GM18502 (cell line): Measurements from ENCODE around the gene FAM78A.

Source experiments
- ATAC-seq: cut with Tn5 transposase; IDR thresholded peaks from one replicate; pipeline ENCODE4 v1.9.1; 2021; ENCODE audit warnings: mild to moderate bottlenecking; ENCODE audit not compliant: unreplicated experiment, poor library complexity

Gene FAM78A

GRCh38 chr9:131303381-131304321 is 27.3 kb upstream of the FAM78A start:
- no peak for ATAC-seq

GRCh38 chr9:131302244-131303075 is 26.1 kb upstream of the FAM78A start:
- ATAC-seq = no peak

- no peak for ATAC-seq
Measured at GRCh38 chr9:131300444-131300843, 24.1 kb upstream of the FAM78A start.

- ATAC-seq = no peak
Measured at GRCh38 chr9:131299961-131300347, 23.6 kb upstream of the FAM78A start.

- no peak for ATAC-seq
Measured at GRCh38 chr9:131299346-131299960, 23.1 kb upstream of the FAM78A start.

- ATAC-seq = no peak
Measured at GRCh38 chr9:131298816-131299215, 22.5 kb upstream of the FAM78A start.

GRCh38 chr9:131298341-131298740 is 22.0 kb upstream of the FAM78A start:
- ATAC-seq = no peak

GRCh38 chr9:131297903-131298302 is 21.6 kb upstream of the FAM78A start:
- ATAC-seq = no peak

- no peak for ATAC-seq
Measured at GRCh38 chr9:131296906-131297500, 20.7 kb upstream of the FAM78A start.

GRCh38 chr9:131296460-131296859 is 20.1 kb upstream of the FAM78A start:
- no peak for ATAC-seq

GRCh38 chr9:131292937-131293336 is 16.6 kb upstream of the FAM78A start:
- no peak for ATAC-seq

- no peak for ATAC-seq
Measured at GRCh38 chr9:131291795-131292315, 15.5 kb upstream of the FAM78A start.

- no peak for ATAC-seq
Measured at GRCh38 chr9:131290767-131291370, 14.6 kb upstream of the FAM78A start.

- ATAC-seq = no peak
Measured at GRCh38 chr9:131290036-131290766, 13.9 kb upstream of the FAM78A start.

- peak; percentile 71 for ATAC-seq
Measured at GRCh38 chr9:131289301-131290035, 13.2 kb upstream of the FAM78A start, which contains the start of gene PLPP7. PLPP7 (plus strand) TSS chr9:131289723; CDS start chr9:131289998, 275 bp downstream.

- ATAC-seq = no peak
Measured at GRCh38 chr9:131288217-131288616, 11.9 kb upstream of the FAM78A start.

GRCh38 chr9:131287359-131287758 is 11.0 kb upstream of the FAM78A start:
- ATAC-seq = no peak

GRCh38 chr9:131284856-131285255 is 8.5 kb upstream of the FAM78A start:
- ATAC-seq = no peak
